NB4 (cell line): ENCODE results near the gene SMARCA2.

Experiments used
- CTCF ChIP-seq: IDR thresholded peaks from one replicate; pipeline ENCODE4 v1.5.1; 2012; ENCODE audit warnings: low read depth, low read length
- TF ChIP-seq, protein P1 (sequence below): IDR thresholded peaks from 2 replicates; pipeline ENCODE4 v1.6.1; 2011; ENCODE audit warnings: low read depth, low read length

GRCh38 chr9:1982074-1982473, 33.1 kb upstream of the SMARCA2 start:
- TF ChIP-seq, protein P1, sequence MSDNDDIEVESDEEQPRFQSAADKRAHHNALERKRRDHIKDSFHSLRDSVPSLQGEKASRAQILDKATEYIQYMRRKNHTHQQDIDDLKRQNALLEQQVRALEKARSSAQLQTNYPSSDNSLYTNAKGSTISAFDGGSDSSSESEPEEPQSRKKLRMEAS: no peak
- TF ChIP-seq CTCF: no peak
